SU-DHL-6 (cell line): Measurements from ENCODE around the gene NOD1.

ENCODE experiments used
- H2AFZ ChIP-seq: fragments of 200-600 bp; sonication (generic); 2 replicates; pipeline ENCODE4 v1.6.1; 2014; ENCODE audit warnings: low read depth, mild to moderate bottlenecking, moderate library complexity, mixed read lengths, antibody characterized with exemption, low read length; ENCODE audit not compliant: severe bottlenecking
- H3F3A ChIP-seq: fragments of 200-600 bp; shearing (Covaris generic); 2 replicates; pipeline ENCODE4 v1.6.0; 2016; ENCODE audit warnings: antibody characterized with exemption, mild to moderate bottlenecking; ENCODE audit not compliant: insufficient read depth
- H3K27ac ChIP-seq: fragments of 200-600 bp; sonication (generic); 2 replicates; pipeline ENCODE4 v1.5.1; 2016; ENCODE audit warnings: low read depth, mild to moderate bottlenecking, low read length, moderate library complexity, mixed read lengths
- H3K27me3 ChIP-seq: fragments of 200-600 bp; sonication (generic), shearing (Covaris generic); 2 replicates; pipeline ENCODE4 v1.6.0; 2014; ENCODE audit warnings: mild to moderate bottlenecking, low read length
- H3K36me3 ChIP-seq: fragments of 200-600 bp; sonication (generic); 2 replicates; pipeline ENCODE4 v1.6.1; 2014; ENCODE audit warnings: mild to moderate bottlenecking, low read length, mixed read lengths
- H3K4me2 ChIP-seq: fragments of 300-600, 200-600 bp; shearing (Covaris generic), sonication (generic); 2 replicates; pipeline ENCODE4 v1.6.0; 2014; ENCODE audit warnings: low read length, low read depth, mild to moderate bottlenecking; ENCODE audit not compliant: poor library complexity, severe bottlenecking
- H3K4me3 ChIP-seq: fragments of 200-600 bp; sonication (generic); 2 replicates; pipeline ENCODE4 v1.5.1; 2014; ENCODE audit warnings: antibody characterized with exemption, low read length, mild to moderate bottlenecking, mixed read lengths; ENCODE audit not compliant: insufficient read depth, poor library complexity, severe bottlenecking
- H3K79me2 ChIP-seq: fragments of 200-600 bp; sonication (generic); 2 replicates; pipeline ENCODE4 v1.6.1; 2014; ENCODE audit warnings: mild to moderate bottlenecking, low read length, moderate library complexity; ENCODE audit not compliant: insufficient read depth
- H3K9ac ChIP-seq: fragments of 200-600 bp; sonication (generic); 2 replicates; pipeline ENCODE4 v1.7.0; 2014; ENCODE audit warnings: mild to moderate bottlenecking, low read length
- H3K9me2 ChIP-seq: fragments of 200-600 bp; sonication (generic); replicated peaks from 2 replicates; pipeline ENCODE4 v1.6.1; 2014; ENCODE audit warnings: low read length; ENCODE audit not compliant: insufficient read depth
- H3K9me3 ChIP-seq: fragments of 200-600 bp; sonication (generic); 2 replicates; pipeline ENCODE4 v1.6.1; 2014; ENCODE audit warnings: low read length, mixed read lengths; ENCODE audit not compliant: insufficient read depth
- H4K20me1 ChIP-seq: fragments of 200-600 bp; sonication (generic); 2 replicates; pipeline ENCODE4 v1.6.1; 2014; ENCODE audit warnings: low read depth, mild to moderate bottlenecking, antibody characterized with exemption, low read length, moderate library complexity, mixed read lengths
- CTCF ChIP-seq: fragments of 200-600 bp; sonication (generic); IDR thresholded peaks from one replicate; pipeline ENCODE4 v1.5.1; 2017; ENCODE audit warnings: antibody characterized with exemption, mild to moderate bottlenecking, low read length, moderate library complexity; ENCODE audit not compliant: insufficient read depth, poor library complexity, severe bottlenecking
- EZH2phosphoT487 ChIP-seq: fragments of 200-600 bp; sonication (generic), shearing (Covaris generic); conservative IDR thresholded peaks from 2 replicates; pipeline ENCODE4 v1.6.1; 2018; ENCODE audit warnings: mild to moderate bottlenecking, antibody characterized with exemption, low read length, moderate library complexity, mixed read lengths

Gene NOD1

GRCh38 chr7:30437823-30438574 lies 40.6 kb downstream of the NOD1 start:
- Histone ChIP-seq H3K4me3 (no peak overlapping the region), H3K79me2 (no peaks in the 10 kb centered on the region), H3K9me3 (no peaks in the 10 kb centered on the region), H3K9me2 (no peaks in the 10 kb centered on the region), H3K36me3 (no peaks in the 10 kb centered on the region), H4K20me1 (no peaks in the 10 kb centered on the region), H3K27me3 (no peaks in the 10 kb centered on the region), H3K4me2 (no peak overlapping the region), H2AFZ (no peak overlapping the region), H3K27ac (no peak overlapping the region), H3F3A (peaks cover 17% of the 10 kb centered on the region), H3K9ac (no peak overlapping the region)
- no peak for TF ChIP-seq CTCF
- TF ChIP-seq EZH2phosphoT487, result no peak

- peaks cover 8% of the 10 kb centered on the region for H3K36me3 ChIP-seq
- no peak overlapping the region for H3K9ac ChIP-seq
- H3F3A ChIP-seq, result peaks cover 17% of the 10 kb centered on the region
- H2AFZ ChIP-seq, result no peak overlapping the region
- no peak overlapping the region for H3K4me3 ChIP-seq
- H3K27ac ChIP-seq, result no peak overlapping the region
- TF ChIP-seq EZH2phosphoT487, result no peak
- no peak for TF ChIP-seq CTCF
- H3K79me2 ChIP-seq, result no peaks in the 10 kb centered on the region
- H3K9me2 ChIP-seq, result no peaks in the 10 kb centered on the region
- no peak overlapping the region for H3K4me2 ChIP-seq
- H3K27me3 ChIP-seq, result no peaks in the 10 kb centered on the region
- no peaks in the 10 kb centered on the region for H3K9me3 ChIP-seq
- no peaks in the 10 kb centered on the region for H4K20me1 ChIP-seq
Measured at GRCh38 chr7:30436518-30436917, 42.1 kb downstream of the NOD1 start.

GRCh38 chr7:30436046-30436445 lies 42.5 kb downstream of the NOD1 start:
- H3K36me3 ChIP-seq, result peaks cover 8% of the 10 kb centered on the region
- H4K20me1 ChIP-seq, result no peaks in the 10 kb centered on the region
- H3K79me2 ChIP-seq, result no peaks in the 10 kb centered on the region
- H3K9me3 ChIP-seq, result no peaks in the 10 kb centered on the region
- no peak for TF ChIP-seq CTCF
- no peak for TF ChIP-seq EZH2phosphoT487
- peaks cover 17% of the 10 kb centered on the region for H3F3A ChIP-seq
- no peak overlapping the region for H3K27ac ChIP-seq
- H2AFZ ChIP-seq, result no peak overlapping the region
- no peaks in the 10 kb centered on the region for H3K27me3 ChIP-seq
- no peaks in the 10 kb centered on the region for H3K9me2 ChIP-seq
- no peak overlapping the region for H3K4me3 ChIP-seq
- no peak overlapping the region for H3K4me2 ChIP-seq
- no peak overlapping the region for H3K9ac ChIP-seq
